Tibial nerve (tissue), 4 donors: ENCODE data around the gene TSEN54. TPM values are rescaled to one million over a fixed set of nuclear protein-coding genes. Genes with fewer than 3 reads are reported as not detected.

Source experiments
- DNase-seq, 2 donors: peaks; one replicate each; pipeline ENCODE4 v3.0.0-alpha.2; 2019; ENCODE audit warnings: low spot score in 2 of 2
- H3K27ac ChIP-seq, 4 donors: fragments of 200-600 bp; sonication (generic) in 3 of 4; one replicate each; pipeline ENCODE4 v1.5.1; 2017 to 2019; ENCODE audit warnings: mild to moderate bottlenecking in 1 of 4
- H3K27me3 ChIP-seq, 2 donors: fragments of 200-600 bp; sonication (generic) in 1 of 2; one replicate each; pipeline versions ENCODE4 v1.5.1 to v1.6.0; 2017 to 2019
- H3K36me3 ChIP-seq, 3 donors: fragments of 200-600 bp; sonication (generic); one replicate each; pipeline ENCODE4 v1.5.1; 2018 to 2019
- H3K4me1 ChIP-seq, 4 donors: fragments of 200-600 bp; sonication (generic) in 3 of 4; one replicate each; pipeline ENCODE4 v1.5.1; 2017 to 2019
- H3K4me3 ChIP-seq, 4 donors: fragments of 200-600 bp; sonication (generic) in 3 of 4; one replicate each; pipeline ENCODE4 v1.5.1; 2017 to 2019; ENCODE audit warnings: mild to moderate bottlenecking in 1 of 4, moderate library complexity in 1 of 4
- H3K9me3 ChIP-seq, 4 donors: fragments of 200-600 bp; sonication (generic) in 3 of 4; one replicate each; pipeline ENCODE4 v1.5.1; 2017 to 2019
- CTCF ChIP-seq, 5 experiments: fragments of 200-600 bp in 3 of 5; fragments of 450-650 bp in 2 of 5; sonication (generic) in 3 of 5; IDR thresholded peaks; one replicate each; pipeline ENCODE4 v1.5.1; 2016 to 2019; ENCODE audit warnings: antibody characterized with exemption in 5 of 5, mild to moderate bottlenecking in 3 of 5, moderate library complexity in 2 of 5
- EP300 ChIP-seq, 2 donors: sonication (generic); formaldehyde crosslinking; IDR thresholded peaks; one replicate each; pipeline ENCODE4 v1.6.1; 2017; ENCODE audit warnings: antibody characterized with exemption in 2 of 2, mild to moderate bottlenecking in 1 of 2
- POLR2A ChIP-seq, 2 donors: fragments of 450-650 bp; IDR thresholded peaks; one replicate each; pipeline ENCODE4 v1.6.1; 2017; ENCODE audit warnings: antibody characterized with exemption in 2 of 2, mild to moderate bottlenecking in 2 of 2, moderate library complexity in 2 of 2
- WGBS, 2 donors: methylation state at CpG; one replicate each; pipeline ENCODE4 v1.1.5; 2018; 5-methylcytosine and 5-hydroxymethylcytosine counted together
- total RNA-seq, 4 donors: library from RNA; depleted of rRNA; stranded (reverse); fragments of >200 nt; gene quantifications; one replicate each; pipeline ENCODE4 v1.1.0, GENCODE V29; 2016

The TSEN54 gene
- total RNA-seq, 4 donors from 2014 or later: 43.3 to 84.6 (median 53.0) TPM

- DNase-seq: no peak
- no peak overlapping the region for H3K4me3 ChIP-seq
- H3K9me3 ChIP-seq: no peaks in the 10 kb centered on the region
- no peak overlapping the region for H3K27ac ChIP-seq
- H3K36me3 ChIP-seq: peaks cover 0 to 31% (median 0%) of the 10 kb centered on the region in 3 donors
- 87 to 94% methylated on average over 24 to 31 of the region's 39 CpGs for WGBS, 2 donors
- H3K4me1 ChIP-seq: no peaks in the 10 kb centered on the region
- no peaks in the 10 kb centered on the region for H3K27me3 ChIP-seq
- TF ChIP-seq CTCF (IDR thresholded peaks at IDR 0.05) (no peak), EP300 (IDR thresholded peaks at IDR 0.05) (no peak), POLR2A (IDR thresholded peaks at IDR 0.05) (no peak)
Observed at GRCh38 chr17:75572713-75573539, 56.6 kb downstream of the TSEN54 start.

- H3K27ac ChIP-seq: no peak overlapping the region
- no peaks in the 10 kb centered on the region for H3K27me3 ChIP-seq
- no peak for DNase-seq
- WGBS, 2 donors: 90 to 93% methylated on average over 12 to 16 of the region's 16 CpGs
- H3K9me3 ChIP-seq: no peaks in the 10 kb centered on the region
- peaks cover 0 to under 1% (median 0%) of the 10 kb centered on the region in 4 donors for H3K4me1 ChIP-seq
- no peak overlapping the region for H3K4me3 ChIP-seq
- TF ChIP-seq EP300 (IDR thresholded peaks at IDR 0.05) (no peak), CTCF (IDR thresholded peaks at IDR 0.05) (no peak), POLR2A (IDR thresholded peaks at IDR 0.05) (no peak)
- H3K36me3 ChIP-seq: peaks cover 0 to 31% (median 0%) of the 10 kb centered on the region in 3 donors
Observed at GRCh38 chr17:75573540-75573957, 57.2 kb downstream of the TSEN54 start.

GRCh38 chr17:75573994-75574393 lies 57.7 kb downstream of the TSEN54 start:
- peaks cover 0 to 5% (median 0%) of the 10 kb centered on the region in 4 donors for H3K4me1 ChIP-seq

More at GRCh38 chr17:75573994-75574393, 57.7 kb downstream of the TSEN54 start:
- H3K27ac ChIP-seq: no peak overlapping the region
- H3K27me3 ChIP-seq: no peaks in the 10 kb centered on the region
- H3K4me3 ChIP-seq: no peak overlapping the region
- DNase-seq: no peak
- 81 to 85% methylated on average over 11 to 13 of the region's 13 CpGs for WGBS, 2 donors
- H3K36me3 ChIP-seq: peaks cover 0 to 31% (median 0%) of the 10 kb centered on the region in 3 donors
- H3K9me3 ChIP-seq: no peaks in the 10 kb centered on the region
- TF ChIP-seq CTCF (IDR thresholded peaks at IDR 0.05) (no peak), POLR2A (IDR thresholded peaks at IDR 0.05) (no peak)

Other genes starting within 250 kb of the TSEN54 start
- 10 to 100 TPM; 18.4 to 53.1 (median 41.0) TPM for gene MIF4GD, start 245.3 kb upstream of the TSEN54 start, total RNA-seq
- gene SLC25A19, start 227.1 kb upstream of the TSEN54 start, total RNA-seq: 10 to 100 TPM; 16.7 to 23.1 (median 20.1) TPM
- 100 to 1,000 TPM in 3 of 4 donors, 10 to 100 TPM in 1; 77.6 to 139 (median 133) TPM for gene GRB2, start 110.8 kb upstream of the TSEN54 start, total RNA-seq
- 10 to 100 TPM; 84.3 to 95.1 (median 89.9) TPM for gene TMEM94, start 59.9 kb upstream of the TSEN54 start, total RNA-seq
- gene CASKIN2, start 991 bp upstream of the TSEN54 start, total RNA-seq: 10 to 100 TPM; 36.0 to 59.0 (median 51.3) TPM
- gene LLGL2, start 9.2 kb downstream of the TSEN54 start, total RNA-seq: 10 to 100 TPM in 1 of 4 donors, 1 to 10 TPM in 3; 8.4 to 18.4 (median 8.8) TPM
- 100 to 1,000 TPM; 150 to 327 (median 278) TPM for gene MYO15B, start 71.3 kb downstream of the TSEN54 start, total RNA-seq
- 10 to 100 TPM; 17.3 to 41.1 (median 25.0) TPM for gene SMIM5, start 116.9 kb downstream of the TSEN54 start, total RNA-seq
- gene RECQL5, start 150.6 kb downstream of the TSEN54 start, total RNA-seq: 10 to 100 TPM; 23.2 to 51.9 (median 34.7) TPM
- 100 to 1,000 TPM in 2 of 4 donors, 10 to 100 TPM in 2; 63.9 to 119 (median 95.3) TPM for gene SAP30BP, start 150.8 kb downstream of the TSEN54 start, total RNA-seq
- gene ITGB4, start 204.9 kb downstream of the TSEN54 start, total RNA-seq: 100 to 1,000 TPM; 211 to 335 (median 233) TPM
- gene GALK1, start 248.7 kb downstream of the TSEN54 start, total RNA-seq: 10 to 100 TPM; 54.5 to 57.5 (median 55.6) TPM